Bronchial epithelial cell (primary cell): ENCODE measurements around the gene CFAP251. TPM values are rescaled to one million over a fixed set of nuclear protein-coding genes. Genes with fewer than 3 reads are reported as not detected.

Source experiments
- DNase-seq: peaks from one replicate; pipeline ENCODE4 v3.0.0-alpha.2; 2010; ENCODE audit warnings: low read depth
- FAIRE-seq: peaks from 2 replicates; lab custom pipeline; 2011; peaks lifted over from hg19 to GRCh38; lab: Jason Lieb, UNC
- H3K27me3 ChIP-seq: 2 replicates; pipeline ENCODE4 v1.5.1; 2011; ENCODE audit warnings: low read length; ENCODE audit not compliant: control insufficient read depth, insufficient read depth
- H3K36me3 ChIP-seq: 2 replicates; pipeline ENCODE4 v1.5.1; 2011; ENCODE audit warnings: low read length; ENCODE audit not compliant: control insufficient read depth, insufficient read depth
- H3K4me3 ChIP-seq: 2 replicates; pipeline ENCODE4 v1.5.1; 2011; ENCODE audit warnings: mild to moderate bottlenecking, low read depth, low read length, control low read depth
- total RNA-seq: library from RNA; depleted of rRNA; stranded (reverse); fragments of >200 nt; gene quantifications from 2 replicates; pipeline ENCODE4 v1.2.1, GENCODE V29; 2014
- TF ChIP-seq, protein P1 (sequence below): IDR thresholded peaks from 2 replicates; pipeline ENCODE4 v1.5.1; 2011; ENCODE audit warnings: mild to moderate bottlenecking, moderate library complexity, low read length, control low read depth, inconsistent platforms; ENCODE audit not compliant: insufficient read depth, severe bottlenecking

CFAP251 gene
- total RNA-seq, 1 donor from 2014 or later = 13.7 TPM

- DNase-seq = no peak
- TF ChIP-seq, protein P1, sequence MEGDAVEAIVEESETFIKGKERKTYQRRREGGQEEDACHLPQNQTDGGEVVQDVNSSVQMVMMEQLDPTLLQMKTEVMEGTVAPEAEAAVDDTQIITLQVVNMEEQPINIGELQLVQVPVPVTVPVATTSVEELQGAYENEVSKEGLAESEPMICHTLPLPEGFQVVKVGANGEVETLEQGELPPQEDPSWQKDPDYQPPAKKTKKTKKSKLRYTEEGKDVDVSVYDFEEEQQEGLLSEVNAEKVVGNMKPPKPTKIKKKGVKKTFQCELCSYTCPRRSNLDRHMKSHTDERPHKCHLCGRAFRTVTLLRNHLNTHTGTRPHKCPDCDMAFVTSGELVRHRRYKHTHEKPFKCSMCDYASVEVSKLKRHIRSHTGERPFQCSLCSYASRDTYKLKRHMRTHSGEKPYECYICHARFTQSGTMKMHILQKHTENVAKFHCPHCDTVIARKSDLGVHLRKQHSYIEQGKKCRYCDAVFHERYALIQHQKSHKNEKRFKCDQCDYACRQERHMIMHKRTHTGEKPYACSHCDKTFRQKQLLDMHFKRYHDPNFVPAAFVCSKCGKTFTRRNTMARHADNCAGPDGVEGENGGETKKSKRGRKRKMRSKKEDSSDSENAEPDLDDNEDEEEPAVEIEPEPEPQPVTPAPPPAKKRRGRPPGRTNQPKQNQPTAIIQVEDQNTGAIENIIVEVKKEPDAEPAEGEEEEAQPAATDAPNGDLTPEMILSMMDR = no peak
- no peaks in the 10 kb centered on the region for H3K27me3 ChIP-seq
- no peak for FAIRE-seq
- H3K36me3 ChIP-seq = no peaks in the 10 kb centered on the region
- no peak overlapping the region for H3K4me3 ChIP-seq
These were observed 86.9 kb downstream of the CFAP251 start for GRCh38 chr12:122005252-122005776.

- no peak for DNase-seq
- TF ChIP-seq, protein P1 = no peak
- no peak overlapping the region for H3K4me3 ChIP-seq
- no peak for FAIRE-seq
- no peaks in the 10 kb centered on the region for H3K27me3 ChIP-seq
- no peaks in the 10 kb centered on the region for H3K36me3 ChIP-seq
These were observed 88.0 kb downstream of the CFAP251 start for GRCh38 chr12:122006186-122006926.

DNA sequence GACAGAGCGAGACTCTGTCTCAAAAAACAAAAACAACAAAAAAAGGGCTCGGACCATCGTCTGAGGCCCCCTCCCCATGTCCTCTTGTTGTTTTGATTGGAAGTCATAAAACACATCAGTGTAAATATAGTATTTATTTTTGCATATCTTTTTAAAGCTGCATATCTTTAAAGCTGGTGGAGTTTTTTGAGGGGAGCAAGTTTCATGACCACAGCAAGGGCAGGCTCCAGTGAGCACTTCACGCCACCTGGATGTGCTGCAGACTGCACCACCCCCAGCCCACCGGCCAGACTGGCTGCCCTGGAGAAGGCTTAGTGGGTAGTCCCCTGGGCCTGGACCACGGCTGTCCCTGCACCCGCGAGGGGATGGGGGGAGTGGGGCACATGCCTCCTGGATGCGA, 91.3 kb downstream of the CFAP251 start:
- no peaks in the 10 kb centered on the region for H3K36me3 ChIP-seq
- FAIRE-seq = no peak
- TF ChIP-seq, protein P1 = no peak
- no peaks in the 10 kb centered on the region for H3K27me3 ChIP-seq
- no peak overlapping the region for H3K4me3 ChIP-seq
- no peak for DNase-seq

GRCh38 chr12:122012184-122012583, 93.8 kb downstream of the CFAP251 start:
- no peak for DNase-seq
- TF ChIP-seq, protein P1 = no peak
- no peak overlapping the region for H3K4me3 ChIP-seq
- no peak for FAIRE-seq
- H3K36me3 ChIP-seq = no peaks in the 10 kb centered on the region
- no peaks in the 10 kb centered on the region for H3K27me3 ChIP-seq

GRCh38 chr12:122013136-122013535, 94.7 kb downstream of the CFAP251 start:
- H3K4me3 ChIP-seq = no peak overlapping the region
- TF ChIP-seq, protein P1 = no peak
- no peak for DNase-seq
- no peaks in the 10 kb centered on the region for H3K36me3 ChIP-seq
- no peaks in the 10 kb centered on the region for H3K27me3 ChIP-seq
- FAIRE-seq = no peak
